ENCODE data around the gene DNAAF1.

Gene DNAAF1

DNA sequence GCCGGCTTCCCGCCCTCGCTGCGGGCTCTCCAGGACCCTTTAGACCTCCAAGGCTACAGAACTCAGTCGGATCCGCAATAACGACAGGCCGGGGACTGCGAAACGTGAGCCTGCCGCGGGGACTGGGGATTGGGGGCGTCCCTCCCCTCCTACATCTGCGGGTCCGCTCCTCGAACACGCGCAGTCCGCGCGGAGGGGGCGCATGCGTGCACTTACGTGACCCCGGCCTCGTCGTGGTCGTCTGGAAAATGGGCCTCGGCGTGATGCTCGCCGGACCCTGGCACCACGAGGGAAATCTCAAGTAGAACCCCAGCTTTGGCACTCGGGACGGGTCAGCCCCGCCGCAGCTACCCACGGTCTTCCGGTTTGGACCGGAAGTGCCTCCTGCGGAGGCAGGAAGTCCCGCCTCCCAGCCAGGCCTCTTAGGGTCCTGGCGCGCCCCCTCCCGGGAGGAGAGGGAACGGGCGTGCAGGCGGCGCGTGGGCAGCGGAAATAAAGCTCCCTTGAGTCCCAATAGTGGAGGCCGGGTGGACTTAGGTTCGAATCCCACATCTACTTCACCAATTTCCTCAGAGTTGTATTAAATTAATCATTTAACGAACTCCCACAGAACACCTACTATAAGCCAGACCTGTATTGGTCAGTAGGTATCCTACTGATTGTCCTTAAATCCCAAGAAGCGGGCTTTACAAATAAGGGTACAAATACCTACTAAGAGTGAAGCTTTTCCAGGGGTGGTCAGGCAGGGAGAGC lies 41.8 kb downstream of the DNAAF1 start, which contains the start of gene TAF1C:
TAF1C (minus strand) TSS at position 373 of the 753 bp plus-strand sequence. CDS start 2,069 bp downstream, outside the sequence.
- no peaks in the 10 kb centered on the region for H3K27me3 ChIP-seq (ENCODE audit: control insufficient read depth, insufficient read depth, low read length)
- H3K9ac ChIP-seq (ENCODE audit: low read length), result peak within 1 kb of the TSS; percentile 94
- peak within 1 kb of the TSS; percentile 100 for H3K4me3 ChIP-seq (ENCODE audit: low read depth, low read length)
- H3K27ac ChIP-seq (ENCODE audit: low read depth, low read length), result peak within 1 kb of the TSS; percentile 86
- H3K36me3 ChIP-seq (ENCODE audit: control insufficient read depth, insufficient read depth, low read length), result peaks cover 34% of the 10 kb centered on the region
- H3K4me1 ChIP-seq (ENCODE audit: control insufficient read depth, insufficient read depth, low read length), result no peaks in the 10 kb centered on the region
- no peaks in the 10 kb centered on the region for H3K9me3 ChIP-seq (ENCODE audit: control insufficient read depth, insufficient read depth, low read depth, low read length)

GRCh38 chr16:84190731-84191388 lies 45.8 kb downstream of the DNAAF1 start, which contains the start of gene ADAD2:
TSS of gene ADAD2 (plus strand) at chr16:84191157. CDS start at chr16:84191231, 74 bp downstream.
- Histone ChIP-seq H3K27me3 (ENCODE audit: control insufficient read depth, insufficient read depth, low read length) (no peaks in the 10 kb centered on the region), H3K9ac (ENCODE audit: low read length) (no peak within 1 kb of the TSS), H3K27ac (ENCODE audit: low read depth, low read length) (no peak within 1 kb of the TSS), H3K36me3 (ENCODE audit: control insufficient read depth, insufficient read depth, low read length) (no peaks in the 10 kb centered on the region), H3K9me3 (ENCODE audit: control insufficient read depth, insufficient read depth, low read depth, low read length) (no peaks in the 10 kb centered on the region), H3K4me1 (ENCODE audit: control insufficient read depth, insufficient read depth, low read length) (peaks cover 5% of the 10 kb centered on the region; the same call in 1 of the 2 replicates), H3K4me3 (ENCODE audit: low read depth, low read length) (no peak within 1 kb of the TSS)

- Histone ChIP-seq H3K36me3 (ENCODE audit: control insufficient read depth, insufficient read depth, low read length) (no peaks in the 10 kb centered on the region), H3K4me1 (ENCODE audit: control insufficient read depth, insufficient read depth, low read length) (peaks cover 7% of the 10 kb centered on the region; the same call in 1 of the 2 replicates), H3K9me3 (ENCODE audit: control insufficient read depth, insufficient read depth, low read depth, low read length) (no peaks in the 10 kb centered on the region), H3K27me3 (ENCODE audit: control insufficient read depth, insufficient read depth, low read length) (no peaks in the 10 kb centered on the region), H3K4me3 (ENCODE audit: low read depth, low read length) (no peak overlapping the region), H3K9ac (ENCODE audit: low read length) (no peak overlapping the region), H3K27ac (ENCODE audit: low read depth, low read length) (no peak overlapping the region)
These were observed 46.4 kb downstream of the DNAAF1 start for GRCh38 chr16:84191466-84191865.

DNA sequence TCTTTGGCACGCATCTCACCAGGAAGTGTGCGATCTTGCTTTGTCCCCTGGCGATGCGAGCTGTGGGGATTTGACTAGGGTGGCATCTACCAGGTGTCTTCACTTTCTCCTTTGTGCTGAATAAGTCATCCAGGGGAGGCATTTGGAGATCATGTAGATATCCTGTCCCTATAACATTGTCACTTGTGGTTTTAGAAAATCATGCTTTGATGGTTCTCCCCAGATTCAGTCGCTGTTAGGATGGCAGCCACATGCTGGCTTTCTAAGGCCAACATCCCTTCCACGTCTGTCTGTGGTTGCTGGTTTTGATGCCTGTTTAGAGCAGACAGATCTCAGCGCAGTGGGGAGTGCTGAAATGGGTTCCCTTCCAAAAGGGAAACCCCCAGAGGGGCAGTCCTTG lies 48.4 kb downstream of the DNAAF1 start:
- no peaks in the 10 kb centered on the region for H3K27me3 ChIP-seq (ENCODE audit: control insufficient read depth, insufficient read depth, low read length)
- H3K9me3 ChIP-seq (ENCODE audit: control insufficient read depth, insufficient read depth, low read depth, low read length), result no peaks in the 10 kb centered on the region
- H3K27ac ChIP-seq (ENCODE audit: low read depth, low read length), result no peak overlapping the region
- no peaks in the 10 kb centered on the region for H3K36me3 ChIP-seq (ENCODE audit: control insufficient read depth, insufficient read depth, low read length)
- peaks cover 8% of the 10 kb centered on the region; the same call in 1 of the 2 replicates for H3K4me1 ChIP-seq (ENCODE audit: control insufficient read depth, insufficient read depth, low read length)
- H3K4me3 ChIP-seq (ENCODE audit: low read depth, low read length), result no peak overlapping the region
- no peak overlapping the region for H3K9ac ChIP-seq (ENCODE audit: low read length)

DNA sequence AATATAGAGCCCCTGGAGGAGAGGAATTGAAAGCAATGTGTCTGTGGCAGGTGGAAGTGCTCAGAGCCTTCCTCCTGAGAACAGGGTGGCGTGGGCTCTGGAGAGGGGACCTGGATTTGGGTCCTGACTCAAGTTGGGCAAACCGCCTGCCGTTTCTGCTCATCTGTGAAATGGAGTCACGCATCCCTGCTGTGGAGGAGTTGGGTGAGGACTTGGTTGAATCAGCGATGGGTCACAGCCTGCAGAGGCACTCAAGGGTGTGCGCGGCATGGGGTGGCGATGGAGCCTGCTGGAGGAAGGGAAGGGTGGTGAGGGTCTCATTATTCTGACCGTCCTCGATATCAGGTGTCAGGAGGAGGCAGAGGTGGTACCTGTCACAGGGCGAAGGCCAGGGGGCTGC lies 48.9 kb downstream of the DNAAF1 start:
- no peaks in the 10 kb centered on the region for H3K27me3 ChIP-seq (ENCODE audit: control insufficient read depth, insufficient read depth, low read length)

DNA sequence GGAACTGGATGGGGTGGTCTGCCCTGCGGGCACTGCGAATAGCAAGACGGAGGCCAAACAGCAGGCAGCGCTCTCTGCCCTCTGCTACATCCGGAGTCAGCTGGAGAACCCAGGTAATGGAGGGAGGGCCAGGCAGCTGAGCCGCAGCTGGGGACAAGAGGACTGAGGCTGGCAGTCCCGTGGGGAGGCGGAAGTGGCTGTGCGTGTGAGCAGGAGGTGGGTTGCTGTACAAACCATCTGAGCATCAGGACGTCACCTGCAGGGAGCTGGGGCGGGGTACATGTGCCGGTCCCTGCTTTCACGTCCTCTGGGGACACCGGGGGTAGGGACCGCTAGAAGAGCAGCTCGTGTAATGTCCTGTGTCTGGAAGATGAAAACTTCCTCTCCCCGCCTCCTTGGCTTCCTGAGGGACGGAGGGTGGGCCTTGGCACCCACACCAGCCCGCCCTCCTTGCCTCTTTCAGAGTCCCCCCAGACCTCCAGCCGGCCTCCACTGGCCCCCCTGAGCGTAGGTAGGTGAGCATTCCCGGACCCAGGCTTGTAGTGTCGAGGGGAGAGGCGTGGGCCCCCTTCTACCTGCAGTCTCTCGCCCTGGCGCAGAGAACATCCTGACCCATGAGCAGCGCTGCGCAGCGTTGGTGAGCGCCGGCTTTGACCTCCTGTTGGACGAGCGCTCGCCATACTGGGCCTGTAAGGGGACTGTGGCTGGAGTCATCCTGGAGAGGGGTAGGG lies 49.5 kb downstream of the DNAAF1 start:
- Histone ChIP-seq H3K4me3 (ENCODE audit: low read depth, low read length) (no peak overlapping the region), H3K27ac (ENCODE audit: low read depth, low read length) (no peak overlapping the region), H3K9me3 (ENCODE audit: control insufficient read depth, insufficient read depth, low read depth, low read length) (no peaks in the 10 kb centered on the region), H3K27me3 (ENCODE audit: control insufficient read depth, insufficient read depth, low read length) (no peaks in the 10 kb centered on the region), H3K9ac (ENCODE audit: low read length) (no peak overlapping the region), H3K36me3 (ENCODE audit: control insufficient read depth, insufficient read depth, low read length) (no peaks in the 10 kb centered on the region), H3K4me1 (ENCODE audit: control insufficient read depth, insufficient read depth, low read length) (peaks cover 8% of the 10 kb centered on the region; the same call in 1 of the 2 replicates)

More for the DNA sequence above, 48.9 kb downstream of the DNAAF1 start:
- Histone ChIP-seq H3K9ac (ENCODE audit: low read length) (peak overlapping the region; percentile 20), H3K9me3 (ENCODE audit: control insufficient read depth, insufficient read depth, low read depth, low read length) (no peaks in the 10 kb centered on the region), H3K4me1 (ENCODE audit: control insufficient read depth, insufficient read depth, low read length) (peaks cover 8% of the 10 kb centered on the region; the same call in 1 of the 2 replicates), H3K4me3 (ENCODE audit: low read depth, low read length) (no peak overlapping the region), H3K27ac (ENCODE audit: low read depth, low read length) (no peak overlapping the region), H3K36me3 (ENCODE audit: control insufficient read depth, insufficient read depth, low read length) (no peaks in the 10 kb centered on the region)

DNA sequence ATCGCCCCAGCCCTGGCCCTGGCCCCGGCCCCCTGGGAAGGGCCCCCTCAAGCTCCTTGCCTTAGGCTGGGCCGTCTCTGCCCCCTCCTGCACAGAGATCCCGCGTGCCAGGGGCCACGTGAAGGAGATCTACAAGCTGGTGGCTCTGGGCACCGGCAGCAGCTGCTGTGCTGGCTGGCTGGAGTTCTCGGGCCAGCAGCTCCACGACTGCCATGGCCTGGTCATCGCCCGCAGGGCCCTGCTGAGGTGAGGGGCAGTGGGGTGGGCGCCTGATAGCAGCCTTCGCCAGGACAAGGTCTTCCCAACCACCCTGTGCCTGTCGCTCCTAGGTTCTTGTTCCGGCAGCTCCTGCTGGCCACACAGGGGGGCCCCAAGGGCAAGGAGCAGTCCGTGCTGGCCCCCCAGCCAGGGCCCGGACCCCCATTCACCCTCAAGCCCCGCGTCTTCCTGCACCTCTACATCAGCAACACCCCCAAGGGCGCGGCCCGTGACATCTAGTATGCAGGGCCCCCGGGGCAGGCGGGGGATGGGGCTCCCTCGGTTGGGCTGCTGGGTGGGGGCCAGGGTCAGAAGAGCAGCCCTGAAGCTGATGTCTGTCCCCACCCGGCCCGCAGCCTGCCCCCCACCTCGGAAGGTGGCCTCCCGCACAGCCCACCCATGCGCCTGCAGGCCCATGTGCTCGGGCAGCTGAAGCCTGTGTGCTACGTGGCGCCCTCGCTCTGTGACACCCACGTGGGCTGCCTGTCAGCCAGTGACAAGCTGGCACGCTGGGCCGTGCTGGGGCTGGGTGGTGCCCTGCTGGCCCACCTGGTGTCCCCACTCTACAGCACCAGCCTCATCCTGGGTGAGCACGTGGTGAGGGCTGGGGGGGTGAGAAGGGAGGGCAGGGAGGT lies 50.3 kb downstream of the DNAAF1 start:
- H3K27ac ChIP-seq (ENCODE audit: low read depth, low read length), result no peak overlapping the region
- no peak overlapping the region for H3K9ac ChIP-seq (ENCODE audit: low read length)
- no peak overlapping the region for H3K4me3 ChIP-seq (ENCODE audit: low read depth, low read length)
- H3K36me3 ChIP-seq (ENCODE audit: control insufficient read depth, insufficient read depth, low read length), result no peaks in the 10 kb centered on the region
- H3K27me3 ChIP-seq (ENCODE audit: control insufficient read depth, insufficient read depth, low read length), result no peaks in the 10 kb centered on the region
- no peaks in the 10 kb centered on the region for H3K9me3 ChIP-seq (ENCODE audit: control insufficient read depth, insufficient read depth, low read depth, low read length)
- H3K4me1 ChIP-seq (ENCODE audit: control insufficient read depth, insufficient read depth, low read length), result peaks cover 8% of the 10 kb centered on the region; the same call in 1 of the 2 replicates

GRCh38 chr16:84196101-84196500 lies 51.0 kb downstream of the DNAAF1 start:
- no peak overlapping the region for H3K27ac ChIP-seq (ENCODE audit: low read depth, low read length)
- no peaks in the 10 kb centered on the region for H3K36me3 ChIP-seq (ENCODE audit: control insufficient read depth, insufficient read depth, low read length)
- H3K9me3 ChIP-seq (ENCODE audit: control insufficient read depth, insufficient read depth, low read depth, low read length), result no peaks in the 10 kb centered on the region
- no peak overlapping the region for H3K9ac ChIP-seq (ENCODE audit: low read length)
- no peak overlapping the region for H3K4me3 ChIP-seq (ENCODE audit: low read depth, low read length)
- no peaks in the 10 kb centered on the region for H3K27me3 ChIP-seq (ENCODE audit: control insufficient read depth, insufficient read depth, low read length)
- H3K4me1 ChIP-seq (ENCODE audit: control insufficient read depth, insufficient read depth, low read length), result peaks cover 8% of the 10 kb centered on the region; the same call in 1 of the 2 replicates

GRCh38 chr16:84196727-84197394 lies 51.8 kb downstream of the DNAAF1 start:
- no peak overlapping the region for H3K9ac ChIP-seq (ENCODE audit: low read length)
- H3K4me3 ChIP-seq (ENCODE audit: low read depth, low read length), result no peak overlapping the region
- no peak overlapping the region for H3K27ac ChIP-seq (ENCODE audit: low read depth, low read length)
- no peaks in the 10 kb centered on the region for H3K36me3 ChIP-seq (ENCODE audit: control insufficient read depth, insufficient read depth, low read length)
- H3K27me3 ChIP-seq (ENCODE audit: control insufficient read depth, insufficient read depth, low read length), result no peaks in the 10 kb centered on the region
- H3K9me3 ChIP-seq (ENCODE audit: control insufficient read depth, insufficient read depth, low read depth, low read length), result no peaks in the 10 kb centered on the region
- peaks cover 8% of the 10 kb centered on the region; the same call in 1 of the 2 replicates for H3K4me1 ChIP-seq (ENCODE audit: control insufficient read depth, insufficient read depth, low read length)
